ENCODE results near the gene LAMA3.

Gene LAMA3

GRCh38 chr18:23938043-23938756 lies 248.9 kb downstream of the LAMA3 start:
- DNase-seq (ENCODE audit: low spot score) = no peak

- no peak for DNase-seq (ENCODE audit: low spot score)
Measured at GRCh38 chr18:23938901-23939341, 249.7 kb downstream of the LAMA3 start.

- DNase-seq (ENCODE audit: low spot score) = no peak
Measured at GRCh38 chr18:23939366-23939765, 250.1 kb downstream of the LAMA3 start.

GRCh38 chr18:23939896-23940295 lies 250.6 kb downstream of the LAMA3 start:
- DNase-seq (ENCODE audit: low spot score) = no peak

GRCh38 chr18:23941791-23942190 lies 252.5 kb downstream of the LAMA3 start:
- no peak for DNase-seq (ENCODE audit: low spot score)

- DNase-seq (ENCODE audit: low spot score) = no peak
Measured at GRCh38 chr18:23943104-23943503, 253.9 kb downstream of the LAMA3 start.

- DNase-seq (ENCODE audit: low spot score) = no peak
Measured at GRCh38 chr18:23943903-23944624, 254.8 kb downstream of the LAMA3 start.

- no peak for DNase-seq (ENCODE audit: low spot score)
Measured at GRCh38 chr18:23945416-23946079, 256.3 kb downstream of the LAMA3 start.

GRCh38 chr18:23949863-23950262 lies 260.6 kb downstream of the LAMA3 start:
- DNase-seq (ENCODE audit: low spot score) = no peak

GRCh38 chr18:23950644-23951043 lies 261.4 kb downstream of the LAMA3 start:
- no peak for DNase-seq (ENCODE audit: low spot score)

- no peak for DNase-seq (ENCODE audit: low spot score)
Measured at GRCh38 chr18:23951206-23951605, 262.0 kb downstream of the LAMA3 start.

GRCh38 chr18:23953984-23954383 lies 264.7 kb downstream of the LAMA3 start:
- DNase-seq (ENCODE audit: low spot score) = no peak

GRCh38 chr18:23956483-23956882 lies 267.2 kb downstream of the LAMA3 start:
- no peak for DNase-seq (ENCODE audit: low spot score)

- no peak for DNase-seq (ENCODE audit: low spot score)
Measured at GRCh38 chr18:23958036-23958435, 268.8 kb downstream of the LAMA3 start.

GRCh38 chr18:23963443-23964165 lies 274.4 kb downstream of the LAMA3 start:
- no peak for DNase-seq (ENCODE audit: low spot score)

GRCh38 chr18:23964282-23965238 lies 275.3 kb downstream of the LAMA3 start:
- no peak for DNase-seq (ENCODE audit: low spot score)

- DNase-seq (ENCODE audit: low spot score) = no peak
Measured at GRCh38 chr18:23966909-23967308, 277.7 kb downstream of the LAMA3 start.

- DNase-seq (ENCODE audit: low spot score) = no peak
Measured at GRCh38 chr18:23967321-23968089, 278.3 kb downstream of the LAMA3 start.

GRCh38 chr18:23968638-23969604 lies 279.7 kb downstream of the LAMA3 start:
- DNase-seq (ENCODE audit: low spot score) = no peak
